GM10847 (cell line): ENCODE data around the gene PCSK5.

Source experiments
- POLR2A ChIP-seq: IDR thresholded peaks from 2 replicates; pipeline ENCODE4 v1.6.1; 2011; ENCODE audit not compliant: insufficient read length; ENCODE audit errors: extremely low read depth

The PCSK5 gene

GRCh38 chr9:76271755-76272154 is 381.3 kb downstream of the PCSK5 start:
- TF ChIP-seq POLR2A, result no peak

GRCh38 chr9:76289042-76289441 is 398.6 kb downstream of the PCSK5 start:
- TF ChIP-seq POLR2A, result no peak

- no peak for TF ChIP-seq POLR2A
Observed at GRCh38 chr9:76289703-76290102, 399.2 kb downstream of the PCSK5 start.

GRCh38 chr9:76290555-76290954 is 400.1 kb downstream of the PCSK5 start:
- no peak for TF ChIP-seq POLR2A

- TF ChIP-seq POLR2A, result no peak
Observed at GRCh38 chr9:76292246-76292645, 401.8 kb downstream of the PCSK5 start.

DNA sequence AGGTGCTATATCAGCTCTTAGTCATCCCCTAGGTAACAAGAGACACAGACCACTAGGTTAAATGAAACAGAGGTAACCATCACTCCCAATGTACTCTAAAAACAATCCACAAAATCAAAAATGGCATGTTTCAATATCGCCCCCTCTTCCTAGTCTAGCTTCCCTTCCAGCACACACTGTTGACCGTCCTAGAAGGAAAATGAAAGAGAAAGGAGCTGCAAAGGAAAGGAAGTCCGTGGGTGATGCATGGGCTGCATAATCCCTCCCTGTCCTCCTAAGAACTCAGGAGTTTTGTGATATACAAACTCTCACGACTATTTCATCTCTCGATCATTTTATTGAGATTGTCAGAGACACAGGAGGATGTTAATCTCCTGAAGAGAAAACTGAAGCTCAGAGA is 402.2 kb downstream of the PCSK5 start:
- TF ChIP-seq POLR2A, result no peak

GRCh38 chr9:76294301-76294700 is 403.8 kb downstream of the PCSK5 start:
- no peak for TF ChIP-seq POLR2A

- no peak for TF ChIP-seq POLR2A
Observed at GRCh38 chr9:76296561-76297310, 406.3 kb downstream of the PCSK5 start.

DNA sequence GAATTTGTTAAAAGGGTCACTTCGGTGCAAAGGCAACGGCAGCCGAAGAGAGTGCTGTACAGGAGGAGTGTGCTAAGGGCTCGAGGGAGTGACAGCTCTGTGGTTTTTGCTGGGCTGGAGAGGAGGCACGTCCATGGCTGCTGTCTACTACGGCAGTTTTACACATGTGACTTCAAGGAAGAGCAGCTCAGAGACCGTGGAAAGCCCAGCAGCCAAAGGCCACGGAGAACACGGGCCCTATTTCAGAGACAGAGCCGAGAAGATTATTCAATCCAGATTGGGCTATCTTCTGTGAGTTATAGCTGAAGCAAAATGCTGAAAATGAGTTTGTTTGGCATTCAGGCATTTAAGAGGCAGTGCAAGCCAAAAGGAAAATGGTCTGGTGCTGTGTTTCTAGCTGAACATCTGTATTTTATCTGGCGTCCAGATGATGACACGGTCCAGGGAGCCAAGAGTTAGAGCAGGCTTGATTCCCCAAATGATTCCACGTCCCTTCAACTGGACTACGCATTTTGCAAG is 407.3 kb downstream of the PCSK5 start:
- TF ChIP-seq POLR2A, result no peak

DNA sequence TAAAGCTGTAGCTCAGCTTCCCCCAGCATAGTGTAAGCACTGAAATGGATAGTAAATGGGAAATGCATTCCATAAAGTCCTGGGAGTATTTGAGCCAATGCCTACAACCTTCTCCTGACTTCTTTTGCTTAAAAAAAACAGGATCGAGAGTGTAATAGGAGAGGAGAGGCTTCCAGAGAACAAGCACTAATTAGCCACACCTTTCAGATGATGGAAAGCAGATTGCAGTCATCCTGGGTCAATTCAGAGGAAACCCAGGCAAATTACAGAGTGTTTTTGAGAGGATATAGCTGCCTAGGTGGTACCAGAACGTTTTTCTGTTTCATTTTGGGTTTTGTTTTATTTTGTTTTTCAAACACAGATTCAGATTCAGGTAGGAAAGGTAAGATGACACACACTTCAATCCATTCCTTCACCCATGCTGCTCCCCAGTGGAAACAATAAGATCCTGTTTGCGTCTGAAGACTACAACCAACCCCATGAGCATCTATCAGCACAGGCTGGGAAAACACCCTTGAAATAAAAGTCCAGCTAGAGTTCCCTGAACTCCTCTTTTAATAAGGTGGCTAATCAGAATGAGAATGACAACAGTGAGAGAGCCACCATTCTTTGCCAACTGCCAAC is 408.2 kb downstream of the PCSK5 start:
- TF ChIP-seq POLR2A, result no peak

- TF ChIP-seq POLR2A, result no peak
Observed at GRCh38 chr9:76302543-76302942, 412.1 kb downstream of the PCSK5 start.

- TF ChIP-seq POLR2A, result no peak
Observed at GRCh38 chr9:76302947-76303550, 412.6 kb downstream of the PCSK5 start.

- TF ChIP-seq POLR2A, result no peak
Observed at GRCh38 chr9:76310577-76310976, 420.1 kb downstream of the PCSK5 start.

DNA sequence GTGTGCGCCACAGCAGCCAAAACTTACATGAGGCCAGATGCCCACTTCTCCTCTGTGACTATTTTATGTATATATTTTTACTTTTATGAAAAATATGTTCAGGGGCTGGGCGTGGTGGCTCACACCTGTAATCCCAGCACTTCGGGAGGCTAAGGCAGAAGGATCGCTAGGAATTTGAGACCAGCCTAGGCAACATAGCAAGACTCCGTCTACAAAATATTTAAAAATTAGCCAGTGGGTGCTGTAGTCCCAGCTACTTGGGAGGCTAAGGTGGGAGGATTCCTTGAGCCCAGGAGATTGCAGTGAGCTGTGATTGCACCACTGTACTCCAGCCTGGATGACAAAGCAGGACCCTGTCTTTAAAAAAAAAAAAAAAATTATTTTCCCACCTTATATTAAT is 420.5 kb downstream of the PCSK5 start:
- TF ChIP-seq POLR2A, result no peak

DNA sequence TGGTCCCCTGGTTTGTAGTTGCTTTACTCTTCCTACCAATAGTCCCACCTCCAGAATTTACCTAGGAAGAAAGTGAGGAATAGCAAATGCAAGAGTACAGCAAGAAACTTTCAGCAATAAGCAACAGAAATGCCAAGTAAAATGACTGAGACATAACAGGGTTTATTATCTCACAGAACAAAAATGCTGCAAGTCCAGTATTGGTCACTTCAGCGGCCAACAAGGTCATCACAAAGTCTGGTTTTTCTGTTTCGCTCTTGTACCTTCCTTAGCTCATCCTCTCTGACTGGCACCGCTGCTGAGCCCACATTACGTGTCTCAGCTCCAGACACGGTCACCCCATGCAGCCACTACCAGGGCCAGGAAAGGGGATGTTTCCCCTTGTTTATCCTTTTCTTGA is 421.1 kb downstream of the PCSK5 start:
- no peak for TF ChIP-seq POLR2A

- TF ChIP-seq POLR2A, result no peak
Observed at GRCh38 chr9:76313771-76314170, 423.3 kb downstream of the PCSK5 start.

DNA sequence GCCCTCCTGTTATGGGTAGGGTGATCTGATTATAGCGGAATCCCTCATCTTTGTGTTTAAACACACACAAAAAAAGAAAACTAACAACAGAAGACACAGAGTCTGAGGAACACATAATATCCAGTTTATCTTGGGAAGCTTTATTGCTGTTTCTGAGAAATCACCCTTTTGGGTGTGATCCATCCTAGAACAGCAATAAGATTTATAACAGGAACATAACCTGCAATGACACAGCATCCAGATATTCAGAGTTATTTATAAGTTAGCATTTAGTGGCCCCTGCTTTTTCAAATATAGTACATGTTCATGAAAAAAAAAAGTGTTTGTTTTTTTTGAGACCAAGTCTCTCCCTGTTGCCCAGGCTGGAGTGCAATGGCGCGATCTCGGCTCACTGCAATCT is 423.8 kb downstream of the PCSK5 start:
- TF ChIP-seq POLR2A, result no peak

DNA sequence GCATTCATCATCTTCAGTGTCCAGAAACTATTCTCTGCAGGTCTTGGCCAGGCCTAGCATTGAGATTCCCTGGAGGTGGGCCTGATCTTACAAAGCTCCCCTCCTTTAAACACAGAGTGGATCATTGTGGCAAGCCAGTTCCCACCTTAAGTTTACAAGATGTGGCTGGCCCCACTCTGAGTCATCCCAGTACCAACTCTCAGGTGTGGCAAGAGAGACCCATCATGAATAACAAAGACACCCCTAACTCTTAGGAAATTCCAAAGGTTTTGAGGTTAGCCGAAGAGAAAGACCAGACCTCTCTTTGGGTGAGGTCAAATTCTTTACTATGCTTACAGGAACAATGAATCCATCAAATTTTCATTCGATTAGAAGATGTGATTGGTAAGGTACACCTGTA is 425.6 kb downstream of the PCSK5 start:
- no peak for TF ChIP-seq POLR2A
